ENCODE data around the gene SYCP1.
"Not testable (repeated sequence)": the region's sequence is repeated elsewhere in the genome, so short reads cannot be mapped to it uniquely, and the experiment has no call there.

The SYCP1 gene

DNA sequence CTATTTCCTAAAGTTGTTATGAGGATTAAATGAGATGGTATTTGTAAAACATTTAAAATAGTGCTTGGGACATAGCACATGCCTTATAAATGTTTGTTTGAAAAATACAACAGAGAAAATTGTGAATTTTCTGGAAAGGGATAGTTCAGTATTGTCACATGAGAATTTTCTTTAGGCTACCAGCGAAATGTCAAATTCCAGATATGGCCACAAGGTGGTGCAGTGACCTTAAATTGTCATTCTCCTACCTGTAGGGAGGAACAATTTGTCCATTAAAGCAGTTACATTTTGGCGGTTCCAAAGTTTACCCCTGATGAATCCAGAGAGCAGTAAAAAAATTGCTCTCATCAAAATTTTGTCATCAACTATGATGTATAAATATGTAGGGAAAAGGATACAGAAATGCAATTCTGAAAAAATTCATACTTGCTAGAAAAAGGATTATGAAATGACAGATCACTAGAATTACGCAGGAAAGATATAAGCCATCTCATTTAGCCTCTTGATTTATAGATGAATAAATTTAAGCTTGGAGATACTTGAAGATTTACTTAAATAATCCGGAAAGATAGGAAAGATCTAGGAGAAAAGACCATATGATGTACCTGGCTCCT lies 124.7 kb downstream of the SYCP1 start:
- peak; percentile 37 for DNase-seq (ENCODE audit: low spot score)

GRCh38 chr1:114982251-114982650 lies 127.6 kb downstream of the SYCP1 start:
- DNase-seq (ENCODE audit: low spot score): no peak

GRCh38 chr1:114986286-114986685 lies 131.6 kb downstream of the SYCP1 start:
- peak; percentile 29 for DNase-seq (ENCODE audit: low spot score)

- DNase-seq (ENCODE audit: low spot score): no peak
Measured at GRCh38 chr1:114988095-114988494, 133.4 kb downstream of the SYCP1 start.

DNA sequence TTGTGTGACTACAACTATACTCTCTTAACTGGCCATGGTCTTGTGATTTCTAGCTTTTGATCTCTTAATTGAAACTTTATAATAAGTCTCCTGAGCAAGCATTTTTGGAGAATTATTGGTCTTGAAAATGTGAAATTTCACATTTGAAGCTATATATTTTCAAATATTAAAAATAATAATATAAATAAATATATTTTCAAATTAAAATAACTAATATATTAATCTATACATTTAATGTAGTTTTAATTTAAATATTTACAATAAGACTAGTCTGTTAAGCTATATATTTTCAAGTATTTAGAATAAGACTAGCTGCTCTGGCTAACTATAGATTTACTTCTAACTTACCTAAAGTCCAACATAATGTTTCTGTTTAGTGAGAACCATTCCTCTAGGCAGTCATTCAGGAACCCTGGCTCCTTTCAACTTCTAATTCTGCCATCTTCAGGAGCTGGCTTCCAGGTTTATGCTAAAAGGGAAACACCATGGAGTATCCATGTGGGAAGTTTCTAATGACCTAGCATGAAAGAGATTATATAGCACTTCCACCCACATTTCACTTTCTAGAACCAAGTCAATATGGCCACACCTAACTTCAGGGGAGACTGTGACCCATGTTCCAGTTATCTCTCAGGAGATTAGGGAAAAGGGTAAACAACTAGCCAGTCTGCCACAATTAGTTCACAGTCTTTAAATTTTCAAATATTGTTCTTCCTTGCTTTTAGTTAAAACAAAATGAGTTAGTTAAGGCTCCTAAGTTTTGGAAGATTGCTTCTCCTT lies 143.0 kb downstream of the SYCP1 start:
- DNase-seq (ENCODE audit: low spot score): no peak

DNA sequence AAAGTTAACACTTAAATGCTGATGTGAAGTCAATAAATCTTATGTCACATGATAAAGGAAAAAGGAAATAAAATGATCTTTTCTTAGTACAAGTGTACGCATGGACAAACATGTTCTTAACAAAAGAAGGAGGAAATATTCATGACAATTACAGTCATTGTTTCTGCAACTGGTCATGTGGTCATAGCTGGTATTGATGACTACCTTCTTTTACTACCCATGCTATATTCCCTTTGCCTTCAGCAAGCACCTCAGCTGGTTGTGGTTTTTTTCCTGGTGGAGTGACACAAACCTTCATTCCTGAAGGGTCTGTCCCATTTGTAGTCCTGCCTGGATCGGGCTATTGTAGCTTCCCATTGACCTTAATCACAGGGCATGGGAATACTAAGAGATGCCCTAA lies 151.5 kb downstream of the SYCP1 start:
- no peak for DNase-seq (ENCODE audit: low spot score)

- DNase-seq (ENCODE audit: low spot score): no peak
Measured at GRCh38 chr1:115012006-115012405, 157.3 kb downstream of the SYCP1 start.

DNA sequence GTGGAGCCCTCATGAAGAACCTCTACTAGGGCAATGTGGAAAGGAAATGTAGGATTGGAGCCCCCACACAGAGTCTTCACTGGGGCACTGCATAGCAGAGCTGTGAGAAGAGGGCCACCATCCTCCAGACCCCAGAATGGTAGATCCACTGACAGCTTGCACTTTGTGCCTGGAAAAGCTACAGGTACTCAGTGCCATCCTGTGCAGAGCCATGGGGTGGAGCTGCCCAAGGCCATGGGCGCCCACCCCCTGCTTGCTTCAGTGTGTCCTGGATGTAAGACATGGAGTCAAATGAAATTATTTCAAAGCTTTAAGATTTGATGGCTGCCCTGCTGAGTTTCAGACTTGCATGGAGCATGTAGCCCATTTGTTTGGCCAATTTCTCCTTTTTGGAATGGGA lies 157.8 kb downstream of the SYCP1 start:
- DNase-seq (ENCODE audit: low spot score): no peak

- DNase-seq (ENCODE audit: low spot score): no peak
Measured at GRCh38 chr1:115013792-115014191, 159.1 kb downstream of the SYCP1 start.

DNA sequence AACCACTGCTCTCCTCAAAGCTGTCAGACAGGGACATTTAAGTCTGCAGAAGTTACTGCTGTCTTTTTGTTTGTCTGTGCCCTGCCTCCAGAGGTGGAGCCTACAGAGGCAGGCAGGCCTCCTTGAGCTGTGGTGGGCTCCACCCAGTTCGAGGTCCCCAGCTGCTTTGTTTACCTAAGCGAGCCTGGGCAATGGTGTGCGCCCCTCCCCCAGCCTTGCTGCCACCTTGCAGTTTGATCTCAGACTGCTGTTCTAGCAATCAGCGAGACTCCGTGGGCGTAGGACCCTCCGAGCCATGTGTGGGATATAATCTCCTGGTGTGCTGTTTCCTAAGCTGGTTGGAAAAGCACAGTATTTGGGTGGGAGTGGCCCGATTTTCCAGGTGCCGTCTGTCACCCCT lies 164.9 kb downstream of the SYCP1 start:
- DNase-seq (ENCODE audit: low spot score): not testable (repeated sequence)

DNA sequence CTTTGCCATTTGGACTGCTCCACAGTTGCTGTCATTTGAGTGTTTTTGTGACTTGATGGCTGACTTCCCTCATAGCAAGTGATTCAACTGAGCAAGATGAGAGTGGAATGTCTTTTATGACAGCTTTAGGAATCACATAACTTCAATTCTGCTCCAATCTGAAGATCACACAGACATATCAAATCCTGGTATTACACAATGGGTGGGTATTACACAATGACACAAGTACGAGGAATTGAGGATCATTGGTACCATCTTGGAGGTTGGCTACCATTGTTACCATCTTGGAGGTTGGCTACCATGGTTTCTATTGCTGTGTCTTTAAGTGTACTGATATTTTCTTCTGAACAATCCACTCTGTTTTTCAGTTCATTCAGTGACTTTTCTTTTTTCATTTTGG lies 166.5 kb downstream of the SYCP1 start:
- DNase-seq (ENCODE audit: low spot score): no peak

DNA sequence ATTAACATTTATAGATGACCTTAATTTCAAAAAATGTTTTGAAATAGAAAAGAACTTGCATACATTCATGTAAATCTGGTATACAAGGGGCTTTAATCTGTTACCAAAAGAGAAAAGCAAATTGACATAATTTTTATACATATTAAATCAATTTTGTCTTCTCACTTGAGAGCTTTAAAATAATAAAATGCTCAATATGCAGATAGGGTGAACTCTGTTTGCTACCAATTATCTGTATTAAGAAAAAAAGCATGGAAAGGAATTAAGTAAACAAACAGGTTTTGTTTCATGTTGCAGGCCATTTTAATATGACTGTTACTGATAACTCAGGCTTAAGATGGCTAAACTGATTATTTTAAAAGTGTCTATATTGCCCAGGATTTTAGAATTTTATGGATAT lies 168.9 kb downstream of the SYCP1 start:
- no peak for DNase-seq (ENCODE audit: low spot score)

DNA sequence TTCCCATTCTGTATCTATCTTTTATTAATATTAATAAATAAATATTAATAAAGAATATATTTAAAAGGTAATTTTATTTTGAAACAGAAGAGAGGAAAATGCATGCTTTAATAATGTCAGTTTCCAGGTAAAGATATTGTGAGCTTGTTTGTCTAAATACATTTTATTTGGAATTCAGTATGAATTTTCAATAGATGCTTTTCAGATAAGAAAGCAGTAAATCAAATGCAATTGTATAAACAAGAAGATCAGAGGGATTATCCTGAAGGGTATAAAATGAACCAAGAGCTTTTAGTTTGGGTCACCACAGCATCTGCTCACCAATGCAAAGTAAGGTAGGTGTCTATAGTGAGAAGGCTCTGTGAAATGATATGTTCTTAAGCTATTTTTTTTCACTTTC lies 174.9 kb downstream of the SYCP1 start, which contains the start of gene TSHB:
TSS of gene TSHB (plus strand) at position 301 of the 400 bp plus-strand sequence. CDS start 3,537 bp downstream, outside the sequence.
- no peak for DNase-seq (ENCODE audit: low spot score)

DNA sequence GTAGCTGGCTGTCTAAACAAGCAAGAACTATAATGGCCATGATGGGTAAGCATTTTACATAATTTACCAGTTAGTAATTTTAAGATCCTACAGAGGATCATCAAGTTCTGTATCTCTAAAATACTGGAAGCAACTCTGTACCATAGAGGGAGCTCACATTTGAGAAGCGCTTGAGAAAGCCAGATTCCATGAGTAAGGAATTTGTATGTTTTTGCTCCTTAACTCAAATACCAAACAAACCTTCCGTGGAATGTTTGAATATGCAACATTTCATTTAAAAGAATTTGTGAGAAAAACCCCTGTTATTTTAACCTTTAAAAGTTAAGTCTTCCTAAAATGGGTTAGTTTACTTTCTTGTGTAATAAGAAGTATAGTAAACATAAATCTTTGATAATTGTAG lies 176.9 kb downstream of the SYCP1 start:
- no peak for DNase-seq (ENCODE audit: low spot score)

- DNase-seq (ENCODE audit: low spot score): no peak
Measured at GRCh38 chr1:115035652-115036051, 181.0 kb downstream of the SYCP1 start.

GRCh38 chr1:115036814-115037507 lies 182.3 kb downstream of the SYCP1 start:
- no peak for DNase-seq (ENCODE audit: low spot score)

DNA sequence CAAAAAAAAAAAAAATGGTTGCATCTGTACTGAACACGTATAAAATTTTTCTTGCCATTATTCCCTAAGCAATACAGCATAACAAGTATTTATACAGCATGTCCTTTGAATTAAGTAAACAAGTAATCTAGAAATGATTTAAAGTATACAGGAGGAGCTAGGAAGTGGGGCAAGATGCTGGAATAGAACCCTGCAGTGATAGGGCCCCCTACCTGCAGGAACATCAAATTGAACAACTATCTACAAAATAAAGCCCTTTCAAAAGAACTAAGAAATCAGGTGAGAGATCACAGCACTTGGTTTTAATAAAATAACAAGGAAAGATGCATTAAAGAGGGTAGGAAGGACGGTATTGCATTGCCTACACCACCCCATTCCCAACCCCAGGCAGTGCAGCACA lies 185.8 kb downstream of the SYCP1 start:
- no peak for DNase-seq (ENCODE audit: low spot score)

DNA sequence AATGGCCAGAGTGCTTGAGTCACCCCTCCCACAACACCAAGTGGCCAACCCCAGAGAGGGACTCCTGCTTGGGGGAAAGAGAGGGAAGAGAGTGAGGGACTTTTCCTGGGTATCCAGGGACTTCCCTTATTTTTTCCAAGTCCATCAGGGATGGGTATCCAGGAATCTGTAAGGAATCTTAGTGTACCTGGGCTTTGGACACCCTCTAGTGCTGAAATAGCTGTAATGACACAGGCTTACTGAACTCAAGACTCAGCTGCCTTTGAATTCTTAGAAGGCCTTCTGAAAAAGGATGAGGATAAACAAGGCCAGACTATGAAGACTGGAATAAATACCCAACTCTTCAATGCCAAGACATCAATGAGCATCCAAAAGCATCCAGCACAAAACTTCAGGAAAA lies 187.0 kb downstream of the SYCP1 start:
- DNase-seq (ENCODE audit: low spot score): peak; percentile 12

Measured in GM03348 (cell line).